HG02588 (cell line): ENCODE measurements around the gene AURKA.
A peak's percentile ranks its signal among the peaks of the same experiment; 100 is the strongest.
"Not testable (repeated sequence)": the region's sequence is repeated elsewhere in the genome, so short reads cannot be mapped to it uniquely, and the experiment has no call there.

Source experiments
- ATAC-seq: cut with Tn5 transposase; IDR thresholded peaks from one replicate; pipeline ENCODE4 v1.9.1; 2021; ENCODE audit warnings: mild to moderate bottlenecking, moderate library complexity; ENCODE audit not compliant: unreplicated experiment

Gene AURKA

DNA sequence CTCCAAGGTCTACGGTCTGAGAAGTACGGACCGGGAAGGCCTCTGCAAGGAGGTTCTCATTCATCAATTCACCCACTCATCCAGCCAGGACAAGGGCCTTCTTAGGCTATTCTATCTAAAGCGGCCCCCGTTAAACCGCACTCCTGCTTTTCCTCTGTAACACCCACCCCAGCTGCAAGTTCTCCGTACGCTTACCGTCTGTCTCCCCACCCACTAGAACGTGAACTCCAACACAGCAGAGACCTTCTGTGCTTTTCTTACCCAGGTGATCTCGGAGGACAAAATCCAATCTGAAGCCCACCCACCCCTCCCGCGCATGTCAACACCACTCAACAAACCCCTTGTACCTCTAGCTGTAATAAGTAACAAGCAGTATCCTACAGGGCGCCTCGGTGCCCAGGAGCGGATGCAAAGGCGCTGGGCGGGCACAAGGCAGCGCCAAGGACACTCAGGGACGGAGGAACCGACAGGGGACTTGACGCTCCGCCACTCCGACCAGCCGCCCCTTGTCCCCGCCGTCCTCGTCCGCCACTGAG lies 351 bp downstream of the AURKA start:
- ATAC-seq: peak; percentile 28

DNA sequence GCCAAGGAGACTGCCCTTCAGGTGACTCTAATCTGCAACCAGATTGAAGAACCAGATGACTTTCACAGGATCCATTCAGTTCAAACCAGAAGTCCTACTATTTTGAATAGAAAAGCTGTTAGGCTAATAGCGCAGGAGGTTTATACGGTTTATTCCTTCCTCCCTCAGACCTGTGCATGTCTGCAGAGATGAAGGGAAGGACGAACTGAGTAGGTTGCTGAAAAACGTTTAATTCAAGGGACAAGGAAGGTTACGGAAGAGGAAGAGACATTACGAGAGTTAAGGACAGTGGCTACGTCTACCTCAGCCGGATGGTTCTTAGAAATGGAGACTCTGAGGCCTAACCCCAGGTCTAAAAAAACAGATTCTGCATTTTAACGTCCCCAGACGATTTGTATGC lies 978 bp downstream of the AURKA start:
- no peak for ATAC-seq

DNA sequence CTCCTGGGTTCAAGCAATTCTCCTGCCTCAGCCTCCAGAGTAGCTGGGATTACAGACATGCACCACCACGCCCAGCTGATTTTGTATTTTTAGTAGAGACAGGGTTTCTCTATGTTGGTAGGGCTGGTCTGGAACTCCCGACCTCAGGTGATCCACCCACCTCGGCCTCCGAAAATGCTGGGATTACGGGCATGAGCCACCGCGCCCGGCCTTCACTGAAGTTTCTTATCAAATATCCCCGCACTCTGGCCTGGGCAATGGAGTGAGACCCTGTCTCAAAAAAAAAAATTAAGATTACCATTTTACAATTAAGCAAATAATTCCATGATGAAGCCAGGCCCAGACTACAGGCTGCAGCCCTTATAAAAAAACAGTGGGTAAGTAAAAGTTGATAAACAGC lies 1.6 kb downstream of the AURKA start:
- ATAC-seq: not testable (repeated sequence)

DNA sequence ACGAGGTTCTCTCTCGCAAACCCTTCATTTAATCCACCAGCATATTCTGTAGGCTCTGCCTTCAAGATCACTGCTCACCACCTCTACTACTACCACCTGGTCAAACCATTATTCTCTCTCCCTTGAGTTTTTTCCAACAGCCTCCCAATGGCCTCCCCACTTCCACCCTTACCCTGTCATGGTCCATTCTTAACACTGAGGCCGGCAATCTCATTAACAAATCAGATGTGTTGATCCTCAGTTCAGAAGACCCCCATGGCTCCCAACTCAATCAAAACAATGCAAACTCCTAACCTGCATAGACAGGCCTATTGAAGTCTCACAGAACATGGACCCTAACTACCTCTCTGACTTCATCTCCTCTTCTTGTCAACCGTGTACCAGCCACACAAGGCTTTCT lies 2.2 kb downstream of the AURKA start:
- no peak for ATAC-seq

DNA sequence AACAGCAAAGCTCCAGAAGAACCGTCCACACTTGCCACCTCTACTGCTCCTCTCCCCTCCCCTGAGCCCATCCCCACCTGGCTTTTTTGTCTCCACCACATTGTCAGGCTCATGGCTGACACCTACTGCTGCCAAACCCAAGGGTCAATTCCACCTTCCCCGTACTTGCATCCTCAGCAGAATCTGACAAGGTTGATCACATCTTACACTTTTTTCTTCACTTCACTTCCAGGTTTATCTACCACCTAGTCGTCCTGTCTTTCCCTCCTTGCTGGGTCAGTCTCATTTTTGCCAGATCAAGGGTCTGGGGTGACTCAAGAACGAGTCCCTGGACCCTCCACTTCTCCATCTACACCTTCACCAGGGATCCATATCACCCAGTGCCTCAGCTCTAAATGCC lies 3.1 kb downstream of the AURKA start:
- no peak for ATAC-seq

DNA sequence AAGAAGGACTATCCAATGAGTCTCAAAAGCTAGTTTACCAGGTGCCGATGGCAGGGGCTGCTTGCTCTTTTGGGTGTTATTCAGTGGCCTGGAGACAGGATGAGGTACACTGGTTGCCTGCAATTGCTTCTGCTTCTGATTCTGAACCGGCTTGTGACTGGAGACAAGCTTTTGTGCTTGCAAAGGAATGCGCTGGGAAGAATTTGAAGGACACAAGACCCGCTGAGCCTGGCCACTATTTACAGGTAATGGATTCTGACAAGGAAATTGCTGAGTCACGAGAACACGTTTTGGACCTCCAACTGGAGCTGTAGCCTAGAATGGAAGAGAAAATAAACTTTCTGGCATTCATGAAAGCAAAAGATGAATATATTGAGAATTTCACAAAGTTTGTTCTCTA lies 5.8 kb downstream of the AURKA start:
- ATAC-seq: no peak

DNA sequence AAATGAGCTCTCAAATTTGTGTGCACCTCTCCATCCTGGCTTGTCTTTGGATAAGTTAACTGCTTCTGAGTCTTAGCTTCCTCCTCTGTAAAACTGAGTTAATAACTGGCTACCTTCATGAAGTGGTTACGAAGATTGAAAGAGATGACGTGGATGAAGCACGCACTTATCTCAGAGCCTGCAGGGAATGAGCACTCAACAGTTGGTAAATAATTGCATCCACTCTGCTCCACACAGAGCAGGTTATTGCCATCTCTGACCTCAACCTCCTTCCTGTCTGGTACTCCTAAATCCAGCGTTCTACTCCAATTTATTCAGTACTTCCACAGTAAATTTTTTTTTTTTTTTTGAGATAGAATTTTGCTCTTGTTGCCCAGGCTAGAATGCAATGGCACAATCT lies 6.9 kb downstream of the AURKA start:
- no peak for ATAC-seq

DNA sequence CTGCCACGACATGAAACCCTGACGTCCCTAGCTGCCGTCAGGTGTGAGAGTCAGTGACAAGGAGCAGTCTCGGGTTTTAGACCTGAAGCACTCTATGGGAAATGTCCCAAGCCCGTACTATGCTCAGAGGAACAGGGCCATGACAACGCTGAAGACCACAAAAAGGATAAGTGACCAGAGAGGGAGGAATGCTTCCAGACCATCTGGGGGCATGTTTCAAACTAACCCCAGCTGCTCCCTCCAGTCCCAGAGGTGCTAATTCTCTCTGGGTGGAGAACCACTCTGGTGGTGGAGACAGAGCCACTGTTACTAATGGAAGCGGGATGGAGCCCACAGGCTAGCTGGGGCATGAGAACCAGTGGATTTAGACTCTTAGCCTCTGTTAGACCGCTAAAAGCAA lies 8.7 kb downstream of the AURKA start:
- no peak for ATAC-seq

DNA sequence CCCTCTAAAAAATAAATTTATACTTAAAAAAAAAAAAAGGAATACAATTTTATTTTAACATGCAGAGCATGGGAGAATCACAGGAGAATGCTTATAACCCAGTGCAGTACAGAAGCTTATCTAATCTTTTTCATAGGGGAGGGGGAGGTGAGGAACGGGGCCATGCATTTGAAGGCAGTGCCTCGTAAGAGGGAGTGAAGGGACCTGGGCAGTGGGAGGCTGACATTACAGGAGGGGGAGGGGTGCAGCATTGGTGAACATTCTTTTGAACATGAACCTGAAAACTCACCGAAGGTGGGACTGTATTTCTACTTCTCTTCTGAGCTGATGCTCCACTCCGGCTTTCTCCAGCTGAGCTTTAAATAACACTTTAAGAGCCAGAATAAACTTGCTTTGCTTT lies 9.3 kb downstream of the AURKA start:
- no peak for ATAC-seq

DNA sequence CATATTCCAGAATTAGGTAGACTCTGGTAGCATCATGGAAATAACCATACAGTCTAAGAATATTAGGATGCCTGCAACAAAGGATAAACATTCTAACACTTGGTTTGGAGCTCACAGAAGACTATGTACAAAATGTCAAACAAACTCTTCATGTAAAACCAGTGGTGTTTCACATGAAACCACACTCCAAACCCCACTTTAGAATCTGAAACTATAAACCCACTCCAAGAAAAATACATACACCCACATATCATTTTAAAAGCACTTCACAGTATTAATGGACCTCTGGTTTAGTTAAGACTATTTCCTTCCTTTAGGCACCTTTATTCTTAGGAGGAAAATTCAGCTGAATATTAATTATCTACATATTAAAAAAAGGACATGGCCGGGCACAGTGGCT lies 10.5 kb downstream of the AURKA start:
- peak; percentile 50 for ATAC-seq

DNA sequence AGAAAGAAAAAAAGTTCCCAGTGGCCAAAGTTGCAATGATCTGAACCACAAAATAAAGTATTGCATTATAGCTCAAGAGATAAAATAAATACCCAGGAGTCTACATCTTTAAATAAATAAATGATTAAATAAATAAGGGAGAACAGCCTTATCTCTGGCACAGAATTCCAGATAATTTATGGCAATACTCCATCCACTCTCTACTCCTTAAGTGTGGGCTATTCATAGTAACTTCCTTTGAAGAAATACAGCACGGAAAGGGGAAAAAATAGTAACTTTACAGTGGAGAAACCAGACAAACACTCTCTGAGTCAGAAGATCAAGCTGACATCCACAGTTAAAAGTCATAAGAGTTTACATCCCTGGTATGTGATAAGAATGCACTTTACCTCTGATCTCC lies 11.6 kb downstream of the AURKA start:
- ATAC-seq: no peak

DNA sequence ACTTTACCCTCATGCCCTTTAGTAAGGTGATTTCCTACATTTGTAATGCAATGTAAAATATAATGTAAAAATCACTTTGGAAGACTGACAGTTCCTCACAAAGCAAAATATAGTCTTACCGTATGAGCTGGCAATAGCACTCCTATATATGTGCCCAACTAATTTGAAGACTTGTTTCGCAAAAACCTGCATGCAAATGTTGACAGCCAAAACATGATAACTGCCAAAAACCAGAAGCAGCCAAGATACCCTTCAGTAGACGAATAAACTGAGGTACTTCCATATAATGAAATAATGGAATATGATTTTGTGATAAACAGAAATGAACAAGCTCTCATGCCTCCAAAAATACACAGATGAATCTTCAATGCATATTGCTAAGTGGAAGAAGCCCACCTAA lies 13.6 kb downstream of the AURKA start:
- no peak for ATAC-seq

DNA sequence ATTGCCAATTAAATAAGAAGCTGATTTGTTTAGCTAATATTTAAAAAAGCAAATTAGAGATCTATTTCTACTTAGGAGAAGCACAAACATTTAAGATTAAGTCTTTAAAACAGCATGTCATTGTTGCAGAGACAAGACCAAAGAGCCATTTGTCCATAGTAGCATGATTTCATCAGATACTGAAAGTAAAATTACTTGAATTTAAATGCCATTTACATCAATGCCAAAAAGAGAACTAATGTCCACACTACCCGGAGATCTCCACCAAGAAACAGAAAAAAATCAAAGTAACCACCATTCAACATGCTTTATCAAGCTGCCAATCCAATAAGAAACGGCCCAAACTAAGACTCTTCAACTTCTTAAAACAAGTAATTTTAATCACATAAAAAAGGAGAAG lies 15.7 kb downstream of the AURKA start:
- no peak for ATAC-seq

DNA sequence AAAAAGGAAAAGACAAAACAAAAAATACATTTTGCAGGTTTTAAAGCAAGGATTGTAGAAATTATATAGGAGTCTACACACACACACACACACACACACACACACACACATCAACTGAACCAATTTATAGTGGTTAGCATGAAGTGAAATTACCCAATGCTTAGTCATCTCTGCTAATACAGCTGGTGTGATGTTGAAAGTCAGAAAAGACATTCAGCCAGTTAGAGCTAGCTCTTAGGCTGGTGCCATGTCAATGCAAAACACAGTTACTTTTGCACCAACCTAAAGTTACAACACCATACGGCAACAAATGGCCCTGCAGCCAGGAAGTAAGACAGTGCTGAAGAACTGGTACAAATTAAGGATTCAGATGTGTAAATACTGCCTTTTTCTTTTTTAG lies 18.1 kb downstream of the AURKA start:
- ATAC-seq: no peak

DNA sequence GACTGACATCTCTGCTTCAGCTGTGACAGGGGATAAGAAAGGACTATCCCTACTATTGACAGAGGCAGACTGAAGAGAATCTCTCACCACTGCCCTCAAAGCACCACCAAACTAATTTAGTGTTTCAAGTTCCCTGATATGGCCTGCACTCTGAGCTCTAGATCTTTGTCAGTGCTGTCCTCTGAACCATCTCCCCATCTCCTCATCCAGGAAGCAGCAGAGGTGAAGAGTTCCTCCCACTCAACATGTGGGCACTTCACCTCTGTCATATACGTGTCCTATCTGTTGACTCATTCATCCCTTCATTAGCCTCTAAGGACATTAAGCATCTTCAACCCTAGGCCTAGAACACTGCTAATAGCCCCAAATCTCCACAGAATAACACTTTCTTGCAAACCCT lies 19.2 kb downstream of the AURKA start:
- ATAC-seq: no peak

DNA sequence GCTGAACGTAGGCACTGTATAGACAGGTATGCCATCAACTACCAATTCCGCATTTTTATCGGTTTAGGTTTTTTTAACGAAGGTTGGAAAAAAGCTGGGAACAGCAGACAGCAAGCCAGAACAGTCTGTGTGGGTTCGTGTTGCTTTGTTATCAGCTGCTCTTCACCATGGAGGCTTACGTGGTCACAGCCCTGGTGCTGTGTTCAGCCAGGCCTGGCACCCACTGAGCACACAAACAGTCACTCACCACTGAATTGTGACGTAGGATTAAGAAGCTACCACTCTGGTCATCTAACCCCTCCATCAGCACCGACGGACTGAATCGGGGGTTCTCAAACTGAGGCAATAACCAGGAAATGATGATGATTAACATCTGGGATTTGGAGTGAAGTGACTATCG lies 20.0 kb downstream of the AURKA start:
- ATAC-seq: no peak

DNA sequence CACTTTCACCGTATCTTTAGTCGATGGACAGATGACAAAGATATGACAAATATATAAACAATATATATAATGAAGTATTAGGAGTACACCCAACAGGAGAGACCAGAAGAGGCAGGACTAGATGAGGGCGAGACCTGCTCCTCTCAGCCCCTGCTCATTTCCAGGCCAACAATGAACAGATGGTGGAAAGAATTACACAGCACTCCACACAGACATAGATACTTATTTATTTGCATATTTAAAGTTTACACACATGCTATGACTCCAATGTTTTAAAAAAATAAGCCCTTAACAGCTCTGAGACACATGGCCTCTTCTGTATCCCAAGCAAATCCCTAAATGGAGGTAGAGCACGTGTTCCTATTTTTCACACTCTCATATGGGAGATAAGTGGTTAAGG lies 22.8 kb downstream of the AURKA start:
- no peak for ATAC-seq

DNA sequence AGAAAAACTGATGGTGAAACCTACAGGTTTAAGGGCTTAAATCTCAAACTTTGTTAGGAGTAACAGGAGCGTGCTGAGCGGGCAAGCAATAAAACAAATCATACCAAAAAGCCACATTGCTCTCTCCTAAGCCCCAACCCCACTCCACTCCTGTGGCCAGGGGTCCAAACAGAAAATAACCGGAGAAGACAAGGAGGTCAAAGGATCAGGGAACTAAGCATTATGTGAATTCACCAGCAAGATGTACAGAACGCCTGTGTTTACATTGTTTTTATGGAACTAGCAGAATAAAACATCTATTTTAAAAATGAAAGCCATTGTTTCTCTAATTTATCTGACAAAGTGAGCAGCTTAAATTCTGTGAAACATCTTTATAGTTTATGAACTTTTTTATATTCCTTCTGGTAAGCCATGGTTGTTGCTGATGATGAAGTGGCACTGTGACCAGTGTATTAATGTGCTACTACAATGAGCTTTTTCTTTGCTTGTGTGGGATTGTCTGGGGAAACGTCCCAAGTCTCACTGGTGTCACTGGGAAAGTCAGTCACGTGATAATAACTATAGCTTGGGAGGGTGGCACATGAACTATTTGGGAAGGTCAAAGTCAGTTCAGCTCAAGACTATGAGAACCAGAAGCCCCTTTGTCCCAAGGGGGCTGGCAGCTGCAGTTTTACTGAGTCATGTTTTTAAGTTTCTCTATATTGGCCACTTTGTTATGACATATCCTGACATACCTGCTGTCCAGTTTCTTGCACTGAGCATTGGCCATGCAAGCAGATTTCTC lies 23.5 kb downstream of the AURKA start:
- ATAC-seq: no peak

DNA sequence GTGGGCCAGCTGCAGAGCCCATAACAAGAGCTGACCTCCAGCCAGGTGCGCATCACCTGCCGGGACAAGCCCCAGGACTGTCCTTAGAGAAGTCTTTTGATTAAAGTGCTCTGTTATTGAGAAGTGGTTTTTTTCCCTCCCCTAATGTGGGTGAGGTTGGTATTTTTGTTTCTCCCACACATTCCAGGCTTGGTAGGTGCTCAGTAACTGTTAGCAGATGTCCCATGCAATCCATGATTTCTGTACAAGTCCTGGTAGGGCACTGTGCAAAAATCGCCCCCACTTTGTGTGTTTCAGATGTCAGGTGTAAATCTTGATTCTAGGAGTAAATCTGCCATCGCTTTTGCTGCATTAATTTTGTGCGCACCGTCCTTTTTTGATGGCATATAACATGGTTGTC lies 28.5 kb downstream of the AURKA start:
- ATAC-seq: no peak

DNA sequence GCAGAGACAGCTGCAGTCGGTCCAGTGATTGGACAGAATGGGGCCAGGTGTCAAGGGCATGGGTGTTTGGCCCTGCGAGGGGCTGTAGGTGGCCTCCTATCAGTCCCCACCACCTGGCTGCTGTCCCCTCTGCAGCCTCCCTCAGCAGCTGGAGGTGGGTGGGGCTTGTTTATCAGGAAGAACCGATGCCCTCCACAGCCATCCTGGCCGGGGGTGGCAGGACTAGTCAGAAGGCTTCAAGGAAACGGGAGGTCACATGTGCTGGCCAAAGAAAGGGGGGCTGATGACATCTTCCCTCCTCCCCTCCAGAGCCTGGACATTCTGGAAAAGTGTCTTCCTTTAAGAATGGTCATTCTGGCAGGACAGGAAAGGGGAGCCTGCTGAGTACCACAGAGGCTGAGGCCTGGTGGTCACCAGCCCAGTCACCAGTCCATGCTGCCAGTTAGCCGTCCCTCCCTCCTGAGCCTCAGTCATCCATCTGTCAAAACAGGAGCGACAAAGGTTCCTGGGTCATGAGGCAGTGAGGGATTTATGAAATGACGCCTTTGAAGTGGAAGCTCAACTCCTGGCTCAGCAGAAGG lies 29.1 kb downstream of the AURKA start:
- no peak for ATAC-seq

DNA sequence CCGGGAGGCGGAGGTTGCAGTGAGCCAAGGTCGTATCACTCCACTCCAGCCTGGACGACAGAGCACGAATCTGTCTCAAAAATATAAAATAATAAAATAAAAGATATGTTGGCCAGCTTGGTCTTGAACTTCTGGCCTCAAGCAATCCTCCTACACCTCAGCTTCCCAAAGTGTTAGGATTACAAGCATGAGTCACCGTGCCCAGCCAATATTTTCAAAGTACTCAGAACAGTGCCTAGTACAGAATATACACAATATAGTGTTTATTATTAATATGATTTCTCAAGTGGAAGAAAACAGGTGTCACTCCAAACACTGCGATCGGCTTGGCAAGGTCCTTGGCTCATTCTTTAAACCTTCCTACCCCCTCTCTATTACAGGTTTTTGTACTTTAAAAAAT lies 30.1 kb downstream of the AURKA start:
- ATAC-seq: no peak

DNA sequence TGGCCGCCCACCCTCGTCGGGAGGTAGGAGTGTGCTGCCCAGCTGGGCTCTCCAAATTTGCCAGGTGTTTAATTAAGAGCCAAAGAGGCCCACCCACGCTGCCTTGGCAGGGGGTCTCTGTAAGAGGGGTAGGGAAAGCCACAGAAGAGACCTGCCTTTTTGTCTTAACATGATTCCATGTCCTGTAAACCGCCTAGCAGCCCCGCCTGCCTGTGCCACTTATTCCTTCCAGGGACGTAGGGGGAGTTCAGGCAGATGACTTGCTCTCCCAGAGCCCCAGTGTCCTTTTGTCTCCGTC lies 31.2 kb downstream of the AURKA start:
- ATAC-seq: no peak
